Fibroblast of lung (primary cell): ENCODE results near the gene HOXB7. TPM values are rescaled to one million over a fixed set of nuclear protein-coding genes. Genes with fewer than 3 reads are reported as not detected.

Experiments
- DNase-seq, 2 donors: peaks; one replicate each; pipeline versions ENCODE4 v3.0.0 to v3.0.0-alpha.2; 2010; ENCODE audit warnings: low read depth in 2 of 2
- H2AFZ ChIP-seq: 2 replicates; pipeline ENCODE4 v1.5.1; 2012; ENCODE audit warnings: low read length, control low read depth, inconsistent platforms
- H3K27ac ChIP-seq: 2 replicates; pipeline ENCODE4 v1.5.1; 2011; ENCODE audit warnings: low read length, control low read depth; ENCODE audit not compliant: insufficient read depth
- H3K27me3 ChIP-seq: 2 replicates; pipeline ENCODE4 v1.5.1; 2011; ENCODE audit warnings: mild to moderate bottlenecking, low read length; ENCODE audit not compliant: control insufficient read depth, insufficient read depth
- H3K36me3 ChIP-seq: 2 replicates; pipeline ENCODE4 v1.5.1; 2011; ENCODE audit warnings: low read length; ENCODE audit not compliant: control insufficient read depth, insufficient read depth
- H3K4me1 ChIP-seq: 2 replicates; pipeline ENCODE4 v1.5.1; 2011; ENCODE audit warnings: low read length; ENCODE audit not compliant: control insufficient read depth, insufficient read depth; ENCODE audit errors: extremely low read depth
- H3K4me2 ChIP-seq: 2 replicates; pipeline ENCODE4 v1.5.1; 2011; ENCODE audit warnings: low read length, control low read depth; ENCODE audit not compliant: insufficient read depth; ENCODE audit errors: extremely low read depth
- H3K4me3 ChIP-seq, 4 experiments: fragments of 200-600 bp in 1 of 4; sonication (generic) in 1 of 4; replicated peaks in 1 of 4; 2 replicates each; pipeline ENCODE4 v1.5.1; 2011 to 2016; ENCODE audit warnings: low read length in 4 of 4, low read depth in 3 of 4, mild to moderate bottlenecking in 3 of 4, control low read depth in 2 of 4, inconsistent platforms in 1 of 4, mixed read lengths in 1 of 4; ENCODE audit not compliant: insufficient read depth in 1 of 4; ENCODE audit errors: control extremely low read depth in 1 of 4
- H3K79me2 ChIP-seq: 2 replicates; pipeline ENCODE4 v1.5.1; 2012; ENCODE audit warnings: mild to moderate bottlenecking, low read length, inconsistent platforms; ENCODE audit not compliant: control insufficient read depth, insufficient read depth
- H3K9ac ChIP-seq: 2 replicates; pipeline ENCODE4 v1.5.1; 2011; ENCODE audit warnings: mild to moderate bottlenecking, low read length, control low read depth; ENCODE audit not compliant: insufficient read depth
- H3K9me3 ChIP-seq: 2 replicates; pipeline ENCODE4 v1.5.1; 2012; ENCODE audit warnings: low read depth, low read length; ENCODE audit not compliant: control insufficient read depth, insufficient read depth
- H4K20me1 ChIP-seq: 2 replicates; pipeline ENCODE4 v1.5.1; 2011; ENCODE audit warnings: low read length; ENCODE audit not compliant: control insufficient read depth, insufficient read depth; ENCODE audit errors: extremely low read depth
- EZH2 ChIP-seq: IDR thresholded peaks from 2 replicates; pipeline ENCODE4 v1.5.1; 2012; ENCODE audit warnings: low read length, control low read depth, mild to moderate bottlenecking; ENCODE audit errors: missing control alignments
- polyA plus RNA-seq, 2 donors: library from polyadenylated mRNA; depleted of rRNA in 1 of 2; stranded (reverse) in 1 of 2; unstranded in 1 of 2; fragments of >200 nt; gene quantifications; 2 replicates each; pipeline ENCODE4 v1.2.1, GENCODE V29; 2011 to 2012; ENCODE audit warnings: missing spikeins in 1 of 2
- total RNA-seq: library from RNA; depleted of rRNA; stranded (reverse); fragments of >200 nt; gene quantifications from 2 replicates; pipeline ENCODE4 v1.2.1, GENCODE V29; 2014
- TF ChIP-seq, protein P1 (sequence below), 2 donors: IDR thresholded peaks in 1 of 2; conservative IDR thresholded peaks in 1 of 2; 1 replicate in 1 of 2; 2 replicates in 1 of 2; pipeline ENCODE4 v1.5.1; 2011 to 2012; ENCODE audit warnings: low read length in 2 of 2, control low read depth in 1 of 2, inconsistent platforms in 1 of 2, low read depth in 1 of 2, mild to moderate bottlenecking in 1 of 2

Gene HOXB7
- total and polyA plus RNA-seq, 2 donors (not counting 1 experiment from before 2014, with no cell fraction given), result 7.4 to 12.7 TPM

- Histone ChIP-seq H4K20me1 (no peaks in the 10 kb centered on the region), H3K27ac (peak overlapping the region; percentile 98), H3K79me2 (peaks cover 99% of the 10 kb centered on the region), H3K4me1 (peaks cover 15% of the 10 kb centered on the region), H2AFZ (no peak overlapping the region), H3K9me3 (no peaks in the 10 kb centered on the region), H3K4me2 (peak overlapping the region; percentile 99), H3K9ac (peak overlapping the region; percentile 98), H3K4me3 (peak overlapping the region; percentile 80 to 98 (median 84)), H3K27me3 (no peaks in the 10 kb centered on the region), H3K36me3 (peaks cover 4% of the 10 kb centered on the region)
- DNase-seq, result peak; percentile 55 to 95
- TF ChIP-seq EZH2, result no peak
- TF ChIP-seq, protein P1, sequence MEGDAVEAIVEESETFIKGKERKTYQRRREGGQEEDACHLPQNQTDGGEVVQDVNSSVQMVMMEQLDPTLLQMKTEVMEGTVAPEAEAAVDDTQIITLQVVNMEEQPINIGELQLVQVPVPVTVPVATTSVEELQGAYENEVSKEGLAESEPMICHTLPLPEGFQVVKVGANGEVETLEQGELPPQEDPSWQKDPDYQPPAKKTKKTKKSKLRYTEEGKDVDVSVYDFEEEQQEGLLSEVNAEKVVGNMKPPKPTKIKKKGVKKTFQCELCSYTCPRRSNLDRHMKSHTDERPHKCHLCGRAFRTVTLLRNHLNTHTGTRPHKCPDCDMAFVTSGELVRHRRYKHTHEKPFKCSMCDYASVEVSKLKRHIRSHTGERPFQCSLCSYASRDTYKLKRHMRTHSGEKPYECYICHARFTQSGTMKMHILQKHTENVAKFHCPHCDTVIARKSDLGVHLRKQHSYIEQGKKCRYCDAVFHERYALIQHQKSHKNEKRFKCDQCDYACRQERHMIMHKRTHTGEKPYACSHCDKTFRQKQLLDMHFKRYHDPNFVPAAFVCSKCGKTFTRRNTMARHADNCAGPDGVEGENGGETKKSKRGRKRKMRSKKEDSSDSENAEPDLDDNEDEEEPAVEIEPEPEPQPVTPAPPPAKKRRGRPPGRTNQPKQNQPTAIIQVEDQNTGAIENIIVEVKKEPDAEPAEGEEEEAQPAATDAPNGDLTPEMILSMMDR (conservative IDR thresholded peaks at IDR 0.05 in 1 of 2, IDR thresholded peaks at IDR 0.05 in 1 of 2; ENCODE audit: low read depth in 1 of 2, low read length in 2 of 2), result no peak
These were observed 30.9 kb downstream of the HOXB7 start for GRCh38 chr17:48579760-48580554.

GRCh38 chr17:48579471-48579759 is 31.4 kb downstream of the HOXB7 start:
- TF ChIP-seq, protein P1 (conservative IDR thresholded peaks at IDR 0.05 in 1 of 2, IDR thresholded peaks at IDR 0.05 in 1 of 2; ENCODE audit: low read depth in 1 of 2, low read length in 2 of 2), result no peak
- TF ChIP-seq EZH2, result no peak
- H3K4me1 ChIP-seq, result peaks cover 15% of the 10 kb centered on the region
- DNase-seq, result no peak
- peaks cover 99% of the 10 kb centered on the region for H3K79me2 ChIP-seq
- H3K9ac ChIP-seq, result peak overlapping the region; percentile 73
- H3K9me3 ChIP-seq, result no peaks in the 10 kb centered on the region
- peak overlapping the region; percentile 98 for H3K27ac ChIP-seq
- H3K4me2 ChIP-seq, result peak overlapping the region; percentile 99
- no peaks in the 10 kb centered on the region for H4K20me1 ChIP-seq
- peaks cover 4% of the 10 kb centered on the region for H3K36me3 ChIP-seq
- H3K4me3 ChIP-seq, result peak overlapping the region; percentile 80 to 98 (median 84)
- no peaks in the 10 kb centered on the region for H3K27me3 ChIP-seq
- H2AFZ ChIP-seq, result no peak overlapping the region

DNA sequence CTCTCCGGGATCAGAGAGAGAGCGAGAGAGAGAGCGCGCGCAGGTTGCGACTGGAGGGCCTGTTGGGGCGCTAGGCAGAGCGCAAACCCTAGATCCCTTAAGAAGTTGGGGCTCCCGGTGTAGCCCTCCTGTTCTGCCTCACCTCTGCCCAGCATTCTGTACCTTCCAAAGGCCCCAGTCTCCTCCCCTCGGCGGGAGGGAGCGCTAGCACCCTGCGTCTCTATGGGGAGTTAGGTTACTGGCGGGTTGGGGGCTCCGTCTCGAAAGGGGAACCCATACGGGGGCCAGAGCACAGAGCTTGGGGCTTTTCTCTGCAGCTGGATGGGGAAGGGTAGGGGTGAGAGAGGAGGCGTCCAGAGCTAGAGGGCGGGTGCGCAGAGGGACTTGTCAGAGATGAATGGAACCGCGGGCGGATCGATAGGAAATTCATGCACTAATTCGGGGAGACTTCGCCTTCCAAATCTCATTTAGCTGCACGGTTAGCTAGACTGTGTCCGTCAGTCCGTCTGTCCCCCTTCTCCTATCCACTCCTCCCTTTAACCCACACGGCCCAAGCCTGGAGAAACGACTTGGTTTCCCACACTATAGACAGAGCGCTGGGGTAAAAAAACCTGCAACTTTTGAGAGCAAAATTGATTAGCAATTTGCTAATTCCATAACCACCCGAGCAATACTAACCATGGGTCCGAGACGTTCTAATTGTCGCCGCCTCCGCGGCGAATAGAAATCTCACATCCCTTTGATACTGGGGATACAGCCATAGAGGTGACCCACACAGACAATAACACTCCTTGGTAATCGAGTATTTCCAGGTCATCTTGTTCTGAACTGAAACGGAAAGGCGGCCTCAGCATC is 32.0 kb downstream of the HOXB7 start:
- H3K4me3 ChIP-seq, result peak overlapping the region; percentile 80 to 98 (median 84)
- H3K4me2 ChIP-seq, result peak overlapping the region; percentile 99
- H2AFZ ChIP-seq, result no peak overlapping the region
- H3K27ac ChIP-seq, result peak overlapping the region; percentile 98
- peak; percentile 37 to 74 for DNase-seq
- H4K20me1 ChIP-seq, result no peaks in the 10 kb centered on the region
- H3K9me3 ChIP-seq, result no peaks in the 10 kb centered on the region
- peaks cover 4% of the 10 kb centered on the region for H3K36me3 ChIP-seq
- peaks cover 11% of the 10 kb centered on the region for H3K4me1 ChIP-seq
- no peaks in the 10 kb centered on the region for H3K27me3 ChIP-seq
- H3K9ac ChIP-seq, result peak overlapping the region; percentile 73
- TF ChIP-seq, protein P1 (conservative IDR thresholded peaks at IDR 0.05 in 1 of 2, IDR thresholded peaks at IDR 0.05 in 1 of 2; ENCODE audit: low read depth in 1 of 2, low read length in 2 of 2), result peak in 1 of 2 donors; percentile 7
- TF ChIP-seq EZH2, result no peak
- H3K79me2 ChIP-seq, result peaks cover 99% of the 10 kb centered on the region
